ENCODE measurements around the gene CPSF6. TPM values are rescaled to one million over a fixed set of nuclear protein-coding genes. Genes with fewer than 3 reads are reported as not detected.
"Not testable (repeated sequence)": the region's sequence is repeated elsewhere in the genome, so short reads cannot be mapped to it uniquely, and the experiment has no call there.

Gene CPSF6, protein sequence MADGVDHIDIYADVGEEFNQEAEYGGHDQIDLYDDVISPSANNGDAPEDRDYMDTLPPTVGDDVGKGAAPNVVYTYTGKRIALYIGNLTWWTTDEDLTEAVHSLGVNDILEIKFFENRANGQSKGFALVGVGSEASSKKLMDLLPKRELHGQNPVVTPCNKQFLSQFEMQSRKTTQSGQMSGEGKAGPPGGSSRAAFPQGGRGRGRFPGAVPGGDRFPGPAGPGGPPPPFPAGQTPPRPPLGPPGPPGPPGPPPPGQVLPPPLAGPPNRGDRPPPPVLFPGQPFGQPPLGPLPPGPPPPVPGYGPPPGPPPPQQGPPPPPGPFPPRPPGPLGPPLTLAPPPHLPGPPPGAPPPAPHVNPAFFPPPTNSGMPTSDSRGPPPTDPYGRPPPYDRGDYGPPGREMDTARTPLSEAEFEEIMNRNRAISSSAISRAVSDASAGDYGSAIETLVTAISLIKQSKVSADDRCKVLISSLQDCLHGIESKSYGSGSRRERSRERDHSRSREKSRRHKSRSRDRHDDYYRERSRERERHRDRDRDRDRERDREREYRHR
- polyA plus RNA-seq (34.4 to 59.5 TPM (median 45.0 TPM) in 3 replicates), polyA minus RNA-seq (32.5 to 42.5 TPM (median 35.6 TPM) in 3 replicates)
- polyA plus RNA-seq (2011; ENCODE audit: low read depth) = 44.5 TPM
- 30.2 and 33.1 TPM in 2 replicates for polyA plus RNA-seq (2011; cell fraction: cytosol; rRNA removed)
- 42.8 and 48.0 TPM in 2 replicates for polyA plus RNA-seq (2011; cell fraction: nucleus; rRNA removed)
- polyA plus RNA-seq (2012; ENCODE audit: low replicate concordance) = 36.0 and 59.8 TPM in 2 replicates
- 22.3 TPM for polyA minus RNA-seq (2011; cell fraction: cytosol; rRNA and poly(A)+ RNA removed)
- 17.5 and 29.9 TPM in 2 replicates for polyA minus RNA-seq (2011; cell fraction: nucleus; rRNA and poly(A)+ RNA removed)

GRCh38 chr12:69239352-69239921 lies at the start of gene CPSF6:
TSS of gene CPSF6 (plus strand) at chr12:69239569. CDS start at chr12:69239647, 78 bp downstream.
- Histone ChIP-seq H2AFZ (ENCODE audit: control insufficient read depth, low read length) (peak within 1 kb of the TSS; percentile 92), H3K4me2 (ENCODE audit: control insufficient read depth, extremely low read depth, insufficient read depth, low read depth, low read length) (peak within 1 kb of the TSS; percentile 90), H3K9me3 (ENCODE audit: control insufficient read depth, low read depth, low read length) (no peaks in the 10 kb centered on the region), H3K27me3 (ENCODE audit: control insufficient read depth, extremely low read depth, insufficient read depth, low read length) (no peaks in the 10 kb centered on the region), H3K4me3 (ENCODE audit: control insufficient read depth in 2 of 3, extremely low read depth in 1 of 3, insufficient read depth in 2 of 3, low read depth in 1 of 3, low read length in 3 of 3) (peak within 1 kb of the TSS; percentile 80 to 100 (median 92)), H3K9ac (ENCODE audit: control insufficient read depth, extremely low read depth, insufficient read depth, low read length) (peak within 1 kb of the TSS; percentile 93), H3K9me1 (ENCODE audit: control insufficient read depth, extremely low read depth, insufficient read depth, low read length) (peaks cover 5% of the 10 kb centered on the region), H3K4me1 (ENCODE audit: control insufficient read depth, extremely low read depth, insufficient read depth, low read length) (peaks cover 23% of the 10 kb centered on the region), H3K36me3 (ENCODE audit: control insufficient read depth in 2 of 2, extremely low read depth in 1 of 2, insufficient read depth in 2 of 2, low read length in 2 of 2) (peaks cover 0 to 3% of the 10 kb centered on the region in 2 experiments), H3K79me2 (ENCODE audit: control insufficient read depth, insufficient read depth, low read length) (peaks cover 49% of the 10 kb centered on the region), H3K27ac (ENCODE audit: control insufficient read depth, insufficient read depth, low read length) (peak within 1 kb of the TSS; percentile 86), H4K20me1 (ENCODE audit: control insufficient read depth, extremely low read depth, insufficient read depth, low read length) (peaks cover 13% of the 10 kb centered on the region)
- FAIRE-seq (peak; percentile 20), DNase-seq (ENCODE audit: low read depth, low spot score) (peak; percentile 13)
- TF ChIP-seq CTCF (optimal IDR thresholded peaks at IDR 0.05 in 1 of 3, IDR thresholded peaks at IDR 0.05 in 1 of 3, conservative IDR thresholded peaks at IDR 0.05 in 1 of 3; ENCODE audit: extremely low read depth in 1 of 3, insufficient read depth in 2 of 3, low read length in 3 of 3) = no peak
- no peak for TF ChIP-seq EZH2 (IDR thresholded peaks at IDR 0.05; ENCODE audit: low read length)
- dilution Hi-C loops (cut with MboI; ENCODE audit: extremely low pct_ligation_motif_present, low sequenced_read_pairs) = no loop called here

DNA sequence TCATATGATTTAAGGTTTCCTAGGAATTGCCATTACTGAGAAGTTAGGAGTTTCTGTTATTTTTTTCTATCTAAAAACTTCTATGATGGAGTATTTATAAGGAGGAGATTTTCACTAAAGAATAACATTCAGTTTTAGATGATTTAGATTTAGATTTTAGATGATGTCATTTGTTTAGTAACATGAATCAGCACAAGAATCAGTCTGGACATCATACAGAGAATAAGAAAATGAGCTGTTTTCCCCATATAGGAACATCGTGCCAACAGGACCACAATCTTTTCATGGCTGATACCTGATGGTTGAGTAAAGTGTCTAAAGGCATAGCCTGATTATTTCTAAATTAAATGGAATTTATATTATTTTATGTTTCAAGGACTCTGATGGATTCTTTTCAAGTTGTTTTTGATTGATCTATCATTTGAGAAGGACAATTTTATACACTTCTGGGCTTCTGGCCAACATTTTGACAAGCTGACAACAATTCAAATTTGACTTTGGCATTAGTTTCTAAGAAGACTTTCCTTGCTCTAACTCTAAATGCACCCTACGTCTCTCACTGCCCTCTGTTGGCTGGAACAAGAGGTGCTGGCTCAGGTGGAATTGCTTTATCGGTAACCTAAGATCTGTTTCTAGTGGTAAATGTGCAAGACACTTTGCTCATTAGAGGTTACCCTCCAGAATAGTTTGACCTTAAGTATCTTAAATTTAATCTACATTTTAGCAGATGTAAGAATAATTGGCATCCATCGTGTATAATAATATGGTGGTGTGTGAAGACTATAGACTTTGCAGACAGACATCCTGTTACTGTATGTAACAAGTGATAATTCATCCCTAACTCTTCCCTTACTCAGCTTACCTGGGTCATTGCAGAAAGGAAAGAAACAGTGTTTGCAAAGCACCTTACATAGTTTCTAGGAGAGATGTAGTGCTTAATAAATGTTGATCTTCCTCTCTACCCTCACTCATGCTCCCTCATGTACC lies 42.8 kb upstream of the CPSF6 start:
- no peak for FAIRE-seq
- no peak for DNase-seq (ENCODE audit: low read depth, low spot score)
- H3K9me3 ChIP-seq (ENCODE audit: control insufficient read depth, low read depth, low read length) = peaks cover 5% of the 10 kb centered on the region
- H4K20me1 ChIP-seq (ENCODE audit: control insufficient read depth, extremely low read depth, insufficient read depth, low read length) = no peaks in the 10 kb centered on the region
- H3K4me3 ChIP-seq (ENCODE audit: control insufficient read depth in 2 of 3, extremely low read depth in 1 of 3, insufficient read depth in 2 of 3, low read depth in 1 of 3, low read length in 3 of 3) = no peak overlapping the region
- TF ChIP-seq EZH2 (IDR thresholded peaks at IDR 0.05; ENCODE audit: low read length) (no peak), CTCF (optimal IDR thresholded peaks at IDR 0.05 in 1 of 3, IDR thresholded peaks at IDR 0.05 in 1 of 3, conservative IDR thresholded peaks at IDR 0.05 in 1 of 3; ENCODE audit: extremely low read depth in 1 of 3, insufficient read depth in 2 of 3, low read length in 3 of 3) (peak; percentile 58 to 76 (median 61))
- H3K79me2 ChIP-seq (ENCODE audit: control insufficient read depth, insufficient read depth, low read length) = no peaks in the 10 kb centered on the region
- no peak overlapping the region for H3K27ac ChIP-seq (ENCODE audit: control insufficient read depth, insufficient read depth, low read length)
- H2AFZ ChIP-seq (ENCODE audit: control insufficient read depth, low read length) = no peak overlapping the region
- peaks cover 2% of the 10 kb centered on the region for H3K27me3 ChIP-seq (ENCODE audit: control insufficient read depth, extremely low read depth, insufficient read depth, low read length)
- no peaks in the 10 kb centered on the region for H3K4me1 ChIP-seq (ENCODE audit: control insufficient read depth, extremely low read depth, insufficient read depth, low read length)
- H3K36me3 ChIP-seq (ENCODE audit: control insufficient read depth in 2 of 2, extremely low read depth in 1 of 2, insufficient read depth in 2 of 2, low read length in 2 of 2) = no peaks in the 10 kb centered on the region
- dilution Hi-C loops (cut with MboI; ENCODE audit: extremely low pct_ligation_motif_present, low sequenced_read_pairs) = no loop called here
- H3K9ac ChIP-seq (ENCODE audit: control insufficient read depth, extremely low read depth, insufficient read depth, low read length) = no peak overlapping the region
- no peak overlapping the region for H3K4me2 ChIP-seq (ENCODE audit: control insufficient read depth, extremely low read depth, insufficient read depth, low read depth, low read length)
- H3K9me1 ChIP-seq (ENCODE audit: control insufficient read depth, extremely low read depth, insufficient read depth, low read length) = no peaks in the 10 kb centered on the region

GRCh38 chr12:69199976-69200375 lies 39.4 kb upstream of the CPSF6 start:
- H3K79me2 ChIP-seq (ENCODE audit: control insufficient read depth, insufficient read depth, low read length); dilution Hi-C loops (cut with MboI; ENCODE audit: extremely low pct_ligation_motif_present, low sequenced_read_pairs); H4K20me1 ChIP-seq (ENCODE audit: control insufficient read depth, extremely low read depth, insufficient read depth, low read length); FAIRE-seq; H3K4me2 ChIP-seq (ENCODE audit: control insufficient read depth, extremely low read depth, insufficient read depth, low read depth, low read length); H3K27me3 ChIP-seq (ENCODE audit: control insufficient read depth, extremely low read depth, insufficient read depth, low read length); H3K27ac ChIP-seq (ENCODE audit: control insufficient read depth, insufficient read depth, low read length); H3K9ac ChIP-seq (ENCODE audit: control insufficient read depth, extremely low read depth, insufficient read depth, low read length); H3K9me3 ChIP-seq (ENCODE audit: control insufficient read depth, low read depth, low read length); H3K4me1 ChIP-seq (ENCODE audit: control insufficient read depth, extremely low read depth, insufficient read depth, low read length); H3K36me3 ChIP-seq (ENCODE audit: control insufficient read depth in 2 of 2, extremely low read depth in 1 of 2, insufficient read depth in 2 of 2, low read length in 2 of 2); H3K9me1 ChIP-seq (ENCODE audit: control insufficient read depth, extremely low read depth, insufficient read depth, low read length); H2AFZ ChIP-seq (ENCODE audit: control insufficient read depth, low read length); H3K4me3 ChIP-seq (ENCODE audit: control insufficient read depth in 2 of 3, extremely low read depth in 1 of 3, insufficient read depth in 2 of 3, low read depth in 1 of 3, low read length in 3 of 3); DNase-seq (ENCODE audit: low read depth, low spot score): not testable (repeated sequence)

Measured in keratinocyte (primary cell).